Raji (cell line): Measurements from ENCODE around the gene VPREB3.

Source experiments
- POLR2A ChIP-seq: IDR thresholded peaks from 2 replicates; pipeline ENCODE4 v1.6.1; 2011; ENCODE audit warnings: low read depth, low read length, control low read depth; ENCODE audit not compliant: insufficient read depth

VPREB3 gene

GRCh38 chr22:23705358-23705757 is 48.9 kb downstream of the VPREB3 start:
- TF ChIP-seq POLR2A, result no peak

GRCh38 chr22:23704829-23705228 is 49.4 kb downstream of the VPREB3 start:
- TF ChIP-seq POLR2A, result no peak

- no peak for TF ChIP-seq POLR2A
Measured at GRCh38 chr22:23704062-23704461, 50.2 kb downstream of the VPREB3 start.
